K562 (cell line): Measurements from ENCODE around the gene NOSTRIN. TPM values are rescaled to one million over a fixed set of nuclear protein-coding genes. Genes with fewer than 3 reads are reported as not detected.

Source experiments
- E2F1 ChIP-seq: sonication (generic); formaldehyde crosslinking; IDR thresholded peaks from 2 replicates; pipeline ENCODE4 v1.8.1; 2023; ENCODE audit warnings: mild to moderate bottlenecking, missing genetic modification reagents, moderate library complexity
- E2F3 ChIP-seq: fragments of 250-450 bp; sonication (Bioruptor Pico); IDR thresholded peaks from 2 replicates; pipeline ENCODE4 v1.4.0; 2020; ENCODE audit warnings: mild to moderate bottlenecking
- E2F4 ChIP-seq: sonication (generic); formaldehyde crosslinking; IDR thresholded peaks from 2 replicates; pipeline ENCODE4 v1.8.0; 2022; ENCODE audit warnings: mild to moderate bottlenecking, low read depth, missing genetic modification reagents
- KDM4B ChIP-seq, 2 experiments: fragments of 450-650 bp in 1 of 2; sonication (generic) in 1 of 2; IDR thresholded peaks; 2 replicates each; pipeline ENCODE4 v1.6.1; 2016 to 2017; ENCODE audit warnings: borderline replicate concordance in 2 of 2, antibody characterized with exemption in 1 of 2, low read depth in 1 of 2, mild to moderate bottlenecking in 1 of 2
- KLF10 ChIP-seq: fragments of 250-450 bp; sonication (Bioruptor Pico); IDR thresholded peaks from 2 replicates; pipeline ENCODE4 v1.6.1; 2021; ENCODE audit warnings: matching md5 sums
- L3MBTL2 ChIP-seq: fragments of 450-650 bp; IDR thresholded peaks from 2 replicates; pipeline ENCODE4 v1.6.1; 2016; ENCODE audit warnings: mild to moderate bottlenecking, moderate library complexity
- NFXL1 ChIP-seq: fragments of 450-650 bp; formaldehyde crosslinking; IDR thresholded peaks from 2 replicates; pipeline ENCODE4 v1.4.0; 2021; ENCODE audit warnings: mild to moderate bottlenecking
- OTX1 ChIP-seq: fragments of 450-650 bp; formaldehyde crosslinking; IDR thresholded peaks from 2 replicates; pipeline ENCODE4 v1.4.0; 2022; ENCODE audit warnings: mild to moderate bottlenecking
- PML ChIP-seq: IDR thresholded peaks from 2 replicates; pipeline ENCODE4 v1.6.1; 2012; ENCODE audit warnings: low read length, inconsistent platforms
- RCOR1 ChIP-seq, 2 experiments: IDR thresholded peaks; 2 replicates each; pipeline ENCODE4 v1.6.1; 2012; ENCODE audit warnings: low read depth in 2 of 2, low read length in 2 of 2, borderline replicate concordance in 1 of 2, improper control_type of control experiment in 1 of 2
- SETDB1 ChIP-seq: IDR thresholded peaks from one replicate; pipeline ENCODE4 v1.6.1; 2012; ENCODE audit warnings: low read length, control low read depth, inconsistent platforms
- SRSF1 ChIP-seq: fragments of 200-400 bp; formaldehyde crosslinking; IDR thresholded peaks from 2 replicates; pipeline ENCODE4 v1.6.1; 2017; ENCODE audit warnings: mild to moderate bottlenecking, low read depth, low read length, moderate library complexity
- TBP ChIP-seq: optimal IDR thresholded peaks from 2 replicates; pipeline ENCODE3; 2011; ENCODE audit warnings: low read depth, low read length, improper control_type of control experiment
- THAP7 ChIP-seq: fragments of 250-450 bp; sonication (Bioruptor Pico); IDR thresholded peaks from 2 replicates; pipeline ENCODE4 v1.5.0; 2021
- XRCC3 ChIP-seq: fragments of 450-650 bp; IDR thresholded peaks from 2 replicates; pipeline ENCODE4 v1.6.1; 2017; ENCODE audit warnings: mild to moderate bottlenecking, moderate library complexity
- ZFP30 ChIP-seq: fragments of 250-450 bp; sonication (Bioruptor Pico); IDR thresholded peaks from 2 replicates; pipeline ENCODE4 v1.8.0; 2022; ENCODE audit warnings: moderate library complexity, mild to moderate bottlenecking, inconsistent platforms, borderline replicate concordance
- ZNF232 ChIP-seq: sonication (generic); formaldehyde crosslinking; IDR thresholded peaks from 2 replicates; pipeline ENCODE4 v1.8.0; 2022; ENCODE audit warnings: mild to moderate bottlenecking, missing genetic modification reagents
- ZNF354B ChIP-seq: fragments of 250-450 bp; sonication (Bioruptor Pico); IDR thresholded peaks from 2 replicates; pipeline ENCODE4 v1.4.0; 2020
- ZNF444 ChIP-seq: fragments of 250-450 bp; sonication (Bioruptor Pico); IDR thresholded peaks from 2 replicates; pipeline ENCODE4 v1.4.0; 2020; ENCODE audit warnings: mild to moderate bottlenecking, moderate library complexity
- polyA plus RNA-seq, 8 experiments: library from polyadenylated mRNA; depleted of rRNA in 4 of 8; stranded (reverse) in 5 of 8; unstranded in 3 of 8; fragments of >200 nt; fragmentation: Nextera tagmentation in 2 of 8; fragmentation: Illumina TruSeq in 1 of 8; extraction: Ambion mirVana in 2 of 8; extraction: Trizol in 1 of 8; gene quantifications; 2 replicates each; pipeline versions ENCODE4 v1.2.1 to v1.2.3, GENCODE V29; 2011 to 2014; ENCODE audit warnings: inconsistent platforms in 1 of 8, missing spikeins in 1 of 8
- total RNA-seq, 7 experiments: library from RNA; depleted of rRNA in 6 of 7; stranded (reverse); fragments of >200 nt in 6 of 7; fragmentation: Illumina TruSeq in 2 of 7; extraction: Trizol in 2 of 7; gene quantifications; 2 replicates each; pipeline versions ENCODE4 v1.2.1 to v1.2.3, GENCODE V29; 2011 to 2021; ENCODE audit warnings: low replicate concordance in 1 of 7
- TF ChIP-seq, protein P1 (sequence below): fragments of 450-650 bp; formaldehyde crosslinking; IDR thresholded peaks from 2 replicates; pipeline ENCODE4 v1.4.0; 2020; ENCODE audit warnings: mild to moderate bottlenecking, moderate library complexity
- TF ChIP-seq, protein P2 (sequence below): sonication (generic); formaldehyde crosslinking; IDR thresholded peaks from 2 replicates; pipeline ENCODE4 v1.8.1; 2022; ENCODE audit warnings: missing genetic modification reagents
- TF ChIP-seq, protein P3 (sequence below): fragments of 250-450 bp; sonication (Bioruptor Pico); IDR thresholded peaks from 2 replicates; pipeline ENCODE4 v1.8.0; 2022; ENCODE audit warnings: moderate library complexity, mild to moderate bottlenecking, inconsistent platforms

NOSTRIN gene
- total and polyA plus RNA-seq, 9 of the 15 experiments (the other 6 are each of a cell fraction or from before 2014, with no cell fraction given): 26.7 to 82.9 (median 56.3) TPM

- TF ChIP-seq, protein P1, sequence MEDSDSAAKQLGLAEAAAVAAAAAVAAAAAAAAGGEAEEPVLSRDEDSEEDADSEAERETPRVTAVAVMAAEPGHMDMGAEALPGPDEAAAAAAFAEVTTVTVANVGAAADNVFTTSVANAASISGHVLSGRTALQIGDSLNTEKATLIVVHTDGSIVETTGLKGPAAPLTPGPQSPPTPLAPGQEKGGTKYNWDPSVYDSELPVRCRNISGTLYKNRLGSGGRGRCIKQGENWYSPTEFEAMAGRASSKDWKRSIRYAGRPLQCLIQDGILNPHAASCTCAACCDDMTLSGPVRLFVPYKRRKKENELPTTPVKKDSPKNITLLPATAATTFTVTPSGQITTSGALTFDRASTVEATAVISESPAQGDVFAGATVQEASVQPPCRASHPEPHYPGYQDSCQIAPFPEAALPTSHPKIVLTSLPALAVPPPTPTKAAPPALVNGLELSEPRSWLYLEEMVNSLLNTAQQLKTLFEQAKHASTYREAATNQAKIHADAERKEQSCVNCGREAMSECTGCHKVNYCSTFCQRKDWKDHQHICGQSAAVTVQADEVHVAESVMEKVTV (CRISPR knock-in tag): no peak
- TF ChIP-seq OTX1 (CRISPR knock-in tag) (no peak), SRSF1 (no peak), THAP7 (no peak), KLF10 (CRISPR knock-in tag) (no peak), TBP (peak; percentile 82), E2F4 (CRISPR knock-in tag) (peak; percentile 100), ZNF354B (CRISPR knock-in tag) (no peak), ZNF232 (CRISPR knock-in tag) (no peak), PML (peak; percentile 68; the same call in 1 of the 2 replicates), RCOR1 (IDR thresholded peaks at IDR 0.05; ENCODE audit: borderline replicate concordance in 1 of 2, low read depth in 2 of 2, low read length in 2 of 2) (peak; percentile 17 to 25; a peak in 2 of 4 replicates), SETDB1 (no peak), E2F3 (CRISPR knock-in tag) (peak; percentile 99), KDM4B (IDR thresholded peaks at IDR 0.05; ENCODE audit: borderline replicate concordance in 2 of 2, low read depth in 1 of 2) (no peak), ZNF444 (no peak), NFXL1 (CRISPR knock-in tag) (no peak), E2F1 (peak; percentile 100), L3MBTL2 (peak; percentile 69), XRCC3 (no peak), ZFP30 (CRISPR knock-in tag) (no peak)
- TF ChIP-seq, protein P2, sequence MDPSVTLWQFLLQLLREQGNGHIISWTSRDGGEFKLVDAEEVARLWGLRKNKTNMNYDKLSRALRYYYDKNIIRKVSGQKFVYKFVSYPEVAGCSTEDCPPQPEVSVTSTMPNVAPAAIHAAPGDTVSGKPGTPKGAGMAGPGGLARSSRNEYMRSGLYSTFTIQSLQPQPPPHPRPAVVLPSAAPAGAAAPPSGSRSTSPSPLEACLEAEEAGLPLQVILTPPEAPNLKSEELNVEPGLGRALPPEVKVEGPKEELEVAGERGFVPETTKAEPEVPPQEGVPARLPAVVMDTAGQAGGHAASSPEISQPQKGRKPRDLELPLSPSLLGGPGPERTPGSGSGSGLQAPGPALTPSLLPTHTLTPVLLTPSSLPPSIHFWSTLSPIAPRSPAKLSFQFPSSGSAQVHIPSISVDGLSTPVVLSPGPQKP (CRISPR knock-in tag): no peak
- TF ChIP-seq, protein P3, sequence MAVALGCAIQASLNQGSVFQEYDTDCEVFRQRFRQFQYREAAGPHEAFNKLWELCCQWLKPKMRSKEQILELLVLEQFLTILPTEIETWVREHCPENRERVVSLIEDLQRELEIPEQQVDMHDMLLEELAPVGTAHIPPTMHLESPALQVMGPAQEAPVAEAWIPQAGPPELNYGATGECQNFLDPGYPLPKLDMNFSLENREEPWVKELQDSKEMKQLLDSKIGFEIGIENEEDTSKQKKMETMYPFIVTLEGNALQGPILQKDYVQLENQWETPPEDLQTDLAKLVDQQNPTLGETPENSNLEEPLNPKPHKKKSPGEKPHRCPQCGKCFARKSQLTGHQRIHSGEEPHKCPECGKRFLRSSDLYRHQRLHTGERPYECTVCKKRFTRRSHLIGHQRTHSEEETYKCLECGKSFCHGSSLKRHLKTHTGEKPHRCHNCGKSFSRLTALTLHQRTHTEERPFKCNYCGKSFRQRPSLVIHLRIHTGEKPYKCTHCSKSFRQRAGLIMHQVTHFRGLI: no peak
Observed at GRCh38 chr2:168890006-168890782, 87.8 kb downstream of the NOSTRIN start, which contains the start of gene SPC25 (continued).
